Osteoblast (primary cell): Measurements from ENCODE around the gene SLC11A2. TPM values are rescaled to one million over a fixed set of nuclear protein-coding genes. Genes with fewer than 3 reads are reported as not detected.

Source experiments
- DNase-seq: peaks from one replicate; pipeline ENCODE4 v3.0.0; 2011; ENCODE audit warnings: low spot score, mixed read lengths; ENCODE audit not compliant: insufficient read length; ENCODE audit errors: missing footprints
- H2AFZ ChIP-seq: 2 replicates; pipeline ENCODE4 v1.6.0; 2011; ENCODE audit warnings: mild to moderate bottlenecking, low read length
- H3K27ac ChIP-seq: 2 replicates; pipeline ENCODE4 v1.5.1; 2011; ENCODE audit warnings: mild to moderate bottlenecking, low read depth, low read length, moderate library complexity
- H3K27me3 ChIP-seq: 2 replicates; pipeline ENCODE4 v1.6.0; 2012; ENCODE audit warnings: mild to moderate bottlenecking, control low read depth, inconsistent platforms, low read length, moderate library complexity; ENCODE audit not compliant: insufficient read depth
- H3K36me3 ChIP-seq: 2 replicates; pipeline ENCODE4 v1.5.1; 2011; ENCODE audit warnings: mild to moderate bottlenecking, low read length, control low read depth, moderate library complexity; ENCODE audit not compliant: insufficient read depth
- H3K4me1 ChIP-seq: 2 replicates; pipeline ENCODE4 v1.5.1; 2011; ENCODE audit warnings: mild to moderate bottlenecking, low read length, control low read depth, moderate library complexity; ENCODE audit not compliant: insufficient read depth
- H3K4me2 ChIP-seq: 2 replicates; pipeline ENCODE4 v1.6.0; 2011; ENCODE audit warnings: mild to moderate bottlenecking, low read length; ENCODE audit not compliant: insufficient read depth
- H3K4me3 ChIP-seq: fragments of 200-600 bp; sonication (generic); 3 replicates; pipeline ENCODE4 v1.5.1; 2012; ENCODE audit warnings: mild to moderate bottlenecking, low read length, inconsistent platforms; ENCODE audit not compliant: insufficient read depth
- H3K79me2 ChIP-seq: 2 replicates; pipeline ENCODE4 v1.6.0; 2012; ENCODE audit warnings: mild to moderate bottlenecking, low read length, control low read depth, inconsistent platforms; ENCODE audit not compliant: insufficient read depth
- H3K9me3 ChIP-seq: 2 replicates; pipeline ENCODE4 v1.5.1; 2011; ENCODE audit warnings: low read depth, low read length, control low read depth
- H4K20me1 ChIP-seq: 2 replicates; pipeline ENCODE4 v1.6.0; 2012; ENCODE audit warnings: mild to moderate bottlenecking, low read length, control low read depth; ENCODE audit not compliant: insufficient read depth
- total RNA-seq: library from RNA; depleted of rRNA; stranded (reverse); fragments of >200 nt; gene quantifications from 2 replicates; pipeline ENCODE4 v1.2.3, GENCODE V29; 2012
- TF ChIP-seq, protein P1 (sequence below): IDR thresholded peaks from 2 replicates; pipeline ENCODE4 v1.5.1; 2011; ENCODE audit warnings: mild to moderate bottlenecking, low read depth, low read length, moderate library complexity; ENCODE audit errors: extremely low read depth

The SLC11A2 gene
- total RNA-seq, 1 donor, result 64.4 TPM

DNA sequence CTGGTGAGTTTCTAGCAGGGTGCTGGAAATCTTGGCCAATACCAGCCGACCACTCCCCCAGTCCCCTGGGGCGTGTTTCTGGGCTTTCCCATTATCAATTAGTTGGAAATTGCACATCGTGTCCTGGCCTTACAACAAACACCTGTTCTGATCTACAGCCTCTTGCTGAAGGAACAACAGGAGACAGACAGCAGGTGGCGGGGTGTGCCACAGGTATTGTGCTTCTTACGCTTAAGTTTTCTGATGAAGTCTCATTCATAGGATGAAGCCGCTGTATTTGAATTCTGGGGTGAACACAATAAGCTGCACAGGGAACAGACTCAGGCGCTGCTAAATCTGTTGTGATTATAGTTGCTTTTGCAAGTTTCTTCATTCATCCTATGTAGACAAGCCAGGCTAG, 73.1 kb downstream of the SLC11A2 start:
- Histone ChIP-seq H3K36me3 (no peaks in the 10 kb centered on the region), H3K27me3 (no peaks in the 10 kb centered on the region), H2AFZ (no peak overlapping the region), H3K4me1 (no peaks in the 10 kb centered on the region), H3K79me2 (no peaks in the 10 kb centered on the region), H4K20me1 (no peaks in the 10 kb centered on the region), H3K9me3 (no peaks in the 10 kb centered on the region), H3K4me2 (no peak overlapping the region), H3K4me3 (no peak overlapping the region), H3K27ac (no peak overlapping the region)
- TF ChIP-seq, protein P1, sequence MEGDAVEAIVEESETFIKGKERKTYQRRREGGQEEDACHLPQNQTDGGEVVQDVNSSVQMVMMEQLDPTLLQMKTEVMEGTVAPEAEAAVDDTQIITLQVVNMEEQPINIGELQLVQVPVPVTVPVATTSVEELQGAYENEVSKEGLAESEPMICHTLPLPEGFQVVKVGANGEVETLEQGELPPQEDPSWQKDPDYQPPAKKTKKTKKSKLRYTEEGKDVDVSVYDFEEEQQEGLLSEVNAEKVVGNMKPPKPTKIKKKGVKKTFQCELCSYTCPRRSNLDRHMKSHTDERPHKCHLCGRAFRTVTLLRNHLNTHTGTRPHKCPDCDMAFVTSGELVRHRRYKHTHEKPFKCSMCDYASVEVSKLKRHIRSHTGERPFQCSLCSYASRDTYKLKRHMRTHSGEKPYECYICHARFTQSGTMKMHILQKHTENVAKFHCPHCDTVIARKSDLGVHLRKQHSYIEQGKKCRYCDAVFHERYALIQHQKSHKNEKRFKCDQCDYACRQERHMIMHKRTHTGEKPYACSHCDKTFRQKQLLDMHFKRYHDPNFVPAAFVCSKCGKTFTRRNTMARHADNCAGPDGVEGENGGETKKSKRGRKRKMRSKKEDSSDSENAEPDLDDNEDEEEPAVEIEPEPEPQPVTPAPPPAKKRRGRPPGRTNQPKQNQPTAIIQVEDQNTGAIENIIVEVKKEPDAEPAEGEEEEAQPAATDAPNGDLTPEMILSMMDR, result no peak
- no peak for DNase-seq

GRCh38 chr12:50952510-50952909, 73.7 kb downstream of the SLC11A2 start, which contains the start of gene HIGD1C:
HIGD1C (plus strand) TSS chr12:50952544; CDS start chr12:50953999, 1,455 bp downstream.
- H3K9me3 ChIP-seq, result no peaks in the 10 kb centered on the region
- H3K4me3 ChIP-seq, result no peak within 1 kb of the TSS
- no peaks in the 10 kb centered on the region for H4K20me1 ChIP-seq
- DNase-seq, result no peak
- no peak within 1 kb of the TSS for H2AFZ ChIP-seq
- peaks cover 4% of the 10 kb centered on the region for H3K4me1 ChIP-seq
- H3K36me3 ChIP-seq, result no peaks in the 10 kb centered on the region
- no peaks in the 10 kb centered on the region for H3K79me2 ChIP-seq
- H3K4me2 ChIP-seq, result no peak within 1 kb of the TSS
- no peak within 1 kb of the TSS for H3K27ac ChIP-seq
- TF ChIP-seq, protein P1, result no peak
- no peaks in the 10 kb centered on the region for H3K27me3 ChIP-seq

DNA sequence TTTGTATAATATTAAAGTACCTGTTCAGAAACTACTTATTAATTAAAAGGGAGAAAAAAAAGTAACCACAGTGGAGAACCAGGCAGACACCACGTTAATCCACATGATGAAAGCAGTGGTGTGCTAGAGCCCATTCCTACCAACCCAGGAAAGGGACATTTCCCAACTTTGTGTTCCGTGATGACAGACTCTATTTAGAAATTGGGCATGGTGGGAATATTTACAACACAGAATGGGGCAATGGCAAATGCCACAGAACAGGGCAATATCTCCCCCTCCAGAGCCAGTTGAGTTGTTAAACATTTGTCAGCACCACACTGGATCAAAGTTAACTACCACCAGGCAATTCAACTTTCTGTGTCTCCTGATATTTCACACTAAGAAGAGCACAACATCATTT, 75.1 kb downstream of the SLC11A2 start:
- DNase-seq, result no peak
- Histone ChIP-seq H3K27ac (no peak overlapping the region), H4K20me1 (no peaks in the 10 kb centered on the region), H3K4me2 (no peak overlapping the region), H3K9me3 (no peaks in the 10 kb centered on the region), H2AFZ (no peak overlapping the region), H3K27me3 (no peaks in the 10 kb centered on the region), H3K36me3 (no peaks in the 10 kb centered on the region), H3K79me2 (no peaks in the 10 kb centered on the region), H3K4me1 (peaks cover 5% of the 10 kb centered on the region), H3K4me3 (no peak overlapping the region)
- TF ChIP-seq, protein P1, result no peak

DNA sequence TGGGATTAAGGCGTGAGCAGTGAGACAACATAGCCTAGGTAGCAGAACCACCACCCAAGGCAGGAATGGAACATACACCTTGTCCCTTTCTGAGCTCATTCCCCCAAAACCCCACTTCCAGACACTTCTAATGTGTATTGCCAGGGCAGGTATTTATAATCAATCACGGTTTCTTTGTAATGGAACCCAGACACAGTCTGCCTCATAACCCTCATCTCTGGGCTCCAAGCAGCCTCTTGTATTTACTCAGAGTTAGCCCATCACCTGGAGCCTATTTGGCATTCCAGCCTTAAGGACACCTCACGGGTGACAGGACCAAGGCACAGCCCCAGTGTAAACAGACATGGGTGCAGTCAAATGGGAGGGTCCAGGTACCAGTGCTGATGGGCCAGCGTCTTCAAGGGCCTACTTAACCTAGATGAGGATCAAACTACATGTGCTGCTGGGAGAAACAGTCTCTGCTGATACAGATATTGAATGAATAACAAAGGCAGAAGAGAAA, 76.3 kb downstream of the SLC11A2 start:
- no peaks in the 10 kb centered on the region for H3K79me2 ChIP-seq
- H3K9me3 ChIP-seq, result no peaks in the 10 kb centered on the region
- no peak overlapping the region for H2AFZ ChIP-seq
- H3K27me3 ChIP-seq, result no peaks in the 10 kb centered on the region
- TF ChIP-seq, protein P1, result no peak
- H3K4me2 ChIP-seq, result no peak overlapping the region
- H3K27ac ChIP-seq, result no peak overlapping the region
- H3K4me3 ChIP-seq, result no peak overlapping the region
- no peaks in the 10 kb centered on the region for H4K20me1 ChIP-seq
- no peak for DNase-seq
- H3K4me1 ChIP-seq, result peaks cover 5% of the 10 kb centered on the region
- H3K36me3 ChIP-seq, result no peaks in the 10 kb centered on the region
